Measurements from ENCODE around the gene CDC16.
"Not testable (repeated sequence)": the region's sequence is repeated elsewhere in the genome, so short reads cannot be mapped to it uniquely, and the experiment has no call there.

The CDC16 gene

DNA sequence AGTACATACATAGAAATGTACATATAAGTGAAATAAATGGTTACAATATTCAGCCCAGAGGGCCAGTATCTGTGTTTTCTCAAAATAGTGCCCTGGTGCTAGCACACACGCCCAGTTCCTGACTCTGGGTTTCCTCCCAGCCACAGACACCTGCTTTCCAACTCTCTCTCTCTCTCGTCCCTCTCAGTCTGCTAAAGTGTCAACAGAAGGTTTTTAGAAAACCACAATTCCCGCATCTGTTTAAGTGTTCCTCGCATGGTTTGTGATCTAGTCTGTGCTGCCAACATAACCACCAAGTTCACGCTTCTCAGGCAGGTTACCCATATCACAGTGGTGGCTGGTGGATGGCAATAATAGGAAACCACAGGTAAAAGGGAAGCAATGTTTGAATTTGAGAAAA is 28.9 kb downstream of the CDC16 start:
- H2BK12ac ChIP-seq (ENCODE audit: low read length): no peak overlapping the region
- DNase-seq: no peak
- no peak overlapping the region for H3K4me2 ChIP-seq (ENCODE audit: low read length)
- H3K36me3 ChIP-seq (ENCODE audit: control insufficient read depth in 1 of 2, insufficient read depth in 2 of 2, low read length in 2 of 2): peaks cover 41 to 66% of the 10 kb centered on the region in 2 experiments
- no peak overlapping the region for H4K8ac ChIP-seq (ENCODE audit: low read depth, low read length)
- no peak overlapping the region for H3K23ac ChIP-seq (ENCODE audit: low read length)
- no peaks in the 10 kb centered on the region for H3K79me2 ChIP-seq (ENCODE audit: control insufficient read depth, insufficient read depth, low read length, poor library complexity)
- H3K27me3 ChIP-seq (ENCODE audit: insufficient read depth, low read length): no peaks in the 10 kb centered on the region
- no peaks in the 10 kb centered on the region for H3K9me3 ChIP-seq (ENCODE audit: insufficient read depth, low read depth, low read length)
- no peak overlapping the region for H3K4me3 ChIP-seq (ENCODE audit: low read depth, low read length)
- H2BK5ac ChIP-seq (ENCODE audit: low read depth, low read length, poor library complexity): no peak overlapping the region
- no peak overlapping the region for H2AK5ac ChIP-seq (ENCODE audit: low read length)
- no peak overlapping the region for H2BK120ac ChIP-seq (ENCODE audit: insufficient read depth, low read length, poor library complexity)
- no peak overlapping the region for H3K18ac ChIP-seq (ENCODE audit: low read length)
- no peak overlapping the region for H4K91ac ChIP-seq (ENCODE audit: low read depth, low read length)
- H4K12ac ChIP-seq (ENCODE audit: low read depth, low read length): no peak overlapping the region
- no peak overlapping the region for H3K4ac ChIP-seq (ENCODE audit: low read depth, low read length)
- no peak overlapping the region for H2AFZ ChIP-seq (ENCODE audit: insufficient read depth, low read length, poor library complexity)
- H3K27ac ChIP-seq (ENCODE audit: low read depth, low read length): no peak overlapping the region
- no peaks in the 10 kb centered on the region for H3K79me1 ChIP-seq (ENCODE audit: low read length)
- H3K14ac ChIP-seq (ENCODE audit: low read length): no peak overlapping the region
- no peak overlapping the region for H3K9ac ChIP-seq (ENCODE audit: low read length)
- no CpG with 5 or more reads among the region's 5 CpGs for WGBS (ENCODE audit: extremely low coverage, insufficient coverage, insufficient read length)
- H3K4me1 ChIP-seq (ENCODE audit: control insufficient read depth in 1 of 2, insufficient read depth in 2 of 2, low read length in 2 of 2): no peaks in the 10 kb centered on the region

DNA sequence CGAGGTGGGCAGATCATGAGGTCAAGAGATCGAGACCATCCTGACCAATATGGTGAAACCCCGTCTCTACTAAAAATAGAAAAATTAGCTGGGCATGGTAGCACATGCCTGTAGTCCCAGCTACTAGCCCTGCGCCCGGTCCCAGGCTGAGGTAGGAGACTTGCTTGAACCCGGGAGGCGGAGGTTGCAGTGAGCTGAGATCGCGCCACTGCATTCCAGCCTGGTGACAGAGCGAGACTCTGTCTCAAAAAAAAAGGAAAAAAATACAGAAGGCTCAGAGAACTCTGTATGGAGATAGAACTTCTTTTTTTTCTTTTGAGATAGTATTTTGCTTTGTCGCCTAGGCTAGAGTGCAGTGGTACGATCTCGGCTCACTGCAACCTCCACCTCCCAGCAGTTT is 29.6 kb downstream of the CDC16 start:
- DNase-seq; H2AK5ac ChIP-seq (ENCODE audit: low read length); H4K91ac ChIP-seq (ENCODE audit: low read depth, low read length); H3K79me1 ChIP-seq (ENCODE audit: low read length); H3K4me3 ChIP-seq (ENCODE audit: low read depth, low read length); H2BK120ac ChIP-seq (ENCODE audit: insufficient read depth, low read length, poor library complexity); H2AFZ ChIP-seq (ENCODE audit: insufficient read depth, low read length, poor library complexity); H3K9ac ChIP-seq (ENCODE audit: low read length); H3K27ac ChIP-seq (ENCODE audit: low read depth, low read length); H3K4me2 ChIP-seq (ENCODE audit: low read length); H4K8ac ChIP-seq (ENCODE audit: low read depth, low read length); H3K4ac ChIP-seq (ENCODE audit: low read depth, low read length); H3K79me2 ChIP-seq (ENCODE audit: control insufficient read depth, insufficient read depth, low read length, poor library complexity); H3K23ac ChIP-seq (ENCODE audit: low read length); H3K14ac ChIP-seq (ENCODE audit: low read length); H3K18ac ChIP-seq (ENCODE audit: low read length); H3K4me1 ChIP-seq (ENCODE audit: control insufficient read depth in 1 of 2, insufficient read depth in 2 of 2, low read length in 2 of 2); H4K12ac ChIP-seq (ENCODE audit: low read depth, low read length); H2BK12ac ChIP-seq (ENCODE audit: low read length); H3K9me3 ChIP-seq (ENCODE audit: insufficient read depth, low read depth, low read length); H2BK5ac ChIP-seq (ENCODE audit: low read depth, low read length, poor library complexity); H3K27me3 ChIP-seq (ENCODE audit: insufficient read depth, low read length): not testable (repeated sequence)
- WGBS (ENCODE audit: extremely low coverage, insufficient coverage, insufficient read length): no CpG with 5 or more reads among the region's 13 CpGs
- H3K36me3 ChIP-seq (ENCODE audit: control insufficient read depth in 1 of 2, insufficient read depth in 2 of 2, low read length in 2 of 2): peaks cover 40 to 70% of the 10 kb centered on the region in 2 experiments

DNA sequence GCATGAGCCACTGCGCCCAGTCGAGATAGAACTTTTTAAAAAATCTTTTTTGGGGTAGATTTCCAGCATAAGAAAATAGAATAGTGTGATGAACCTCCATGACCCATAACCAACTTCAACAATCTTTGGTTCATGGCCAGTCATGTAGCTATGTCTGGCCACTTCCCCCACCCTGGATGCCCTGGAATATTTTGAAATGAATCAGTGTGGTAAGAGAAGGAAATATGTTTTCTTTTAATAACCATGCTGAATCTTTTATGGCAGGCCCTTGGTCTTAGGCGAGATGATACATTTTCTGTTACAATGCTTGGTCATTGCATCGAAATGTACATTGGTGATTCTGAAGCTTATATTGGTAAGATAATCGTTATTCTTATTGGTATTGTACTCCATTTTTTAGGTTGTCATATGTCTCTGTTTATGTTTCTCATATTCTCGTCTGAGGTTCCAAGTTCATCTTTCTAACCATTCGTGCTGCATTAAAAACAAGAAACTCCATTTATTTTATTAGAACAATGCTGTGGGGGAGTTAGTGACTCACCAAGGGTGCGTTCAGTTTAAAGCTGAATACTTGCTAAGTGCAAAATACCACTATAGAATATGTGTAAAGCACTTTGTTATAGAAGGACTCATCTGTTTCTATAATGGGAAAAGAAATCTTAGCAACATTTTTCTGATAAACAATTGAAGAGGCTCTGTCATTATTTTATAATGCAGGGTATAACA is 30.4 kb downstream of the CDC16 start:
- Histone ChIP-seq H2BK12ac (ENCODE audit: low read length) (no peak overlapping the region), H4K91ac (ENCODE audit: low read depth, low read length) (no peak overlapping the region), H3K23ac (ENCODE audit: low read length) (no peak overlapping the region), H3K14ac (ENCODE audit: low read length) (no peak overlapping the region), H2BK120ac (ENCODE audit: insufficient read depth, low read length, poor library complexity) (no peak overlapping the region), H2BK5ac (ENCODE audit: low read depth, low read length, poor library complexity) (no peak overlapping the region), H3K4ac (ENCODE audit: low read depth, low read length) (no peak overlapping the region), H3K9me3 (ENCODE audit: insufficient read depth, low read depth, low read length) (no peaks in the 10 kb centered on the region), H4K12ac (ENCODE audit: low read depth, low read length) (no peak overlapping the region), H3K36me3 (ENCODE audit: control insufficient read depth in 1 of 2, insufficient read depth in 2 of 2, low read length in 2 of 2) (peaks cover 40 to 66% of the 10 kb centered on the region in 2 experiments), H3K4me2 (ENCODE audit: low read length) (no peak overlapping the region), H3K27me3 (ENCODE audit: insufficient read depth, low read length) (no peaks in the 10 kb centered on the region), H3K18ac (ENCODE audit: low read length) (no peak overlapping the region), H3K27ac (ENCODE audit: low read depth, low read length) (no peak overlapping the region), H3K4me3 (ENCODE audit: low read depth, low read length) (no peak overlapping the region), H4K8ac (ENCODE audit: low read depth, low read length) (no peak overlapping the region), H3K4me1 (ENCODE audit: control insufficient read depth in 1 of 2, insufficient read depth in 2 of 2, low read length in 2 of 2) (no peaks in the 10 kb centered on the region), H3K9ac (ENCODE audit: low read length) (no peak overlapping the region), H3K79me1 (ENCODE audit: low read length) (no peaks in the 10 kb centered on the region), H3K79me2 (ENCODE audit: control insufficient read depth, insufficient read depth, low read length, poor library complexity) (no peaks in the 10 kb centered on the region), H2AK5ac (ENCODE audit: low read length) (no peak overlapping the region), H2AFZ (ENCODE audit: insufficient read depth, low read length, poor library complexity) (no peak overlapping the region)
- DNase-seq: no peak
- WGBS (ENCODE audit: extremely low coverage, insufficient coverage, insufficient read length): no CpG with 5 or more reads among the region's 8 CpGs

DNA sequence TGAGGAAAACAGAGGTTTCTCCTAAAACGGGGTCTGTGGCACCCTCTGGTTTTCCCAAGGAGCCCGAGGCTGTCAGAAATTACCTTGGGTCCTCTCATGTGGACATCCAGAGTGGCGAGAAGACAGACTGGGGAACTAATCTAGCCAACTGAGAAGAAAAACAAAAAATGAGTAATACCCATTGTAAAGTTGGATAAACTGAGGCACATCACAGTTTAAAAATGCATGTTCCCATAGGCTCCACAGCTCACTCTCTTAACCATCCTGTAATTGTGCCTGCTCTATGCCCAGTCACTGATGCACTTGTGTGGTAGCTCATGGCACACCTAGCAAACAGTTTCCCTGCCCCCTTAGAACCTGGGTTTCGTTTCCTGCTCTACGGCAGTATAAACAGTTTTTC is 31.5 kb downstream of the CDC16 start:
- no CpG with 5 or more reads among the region's 5 CpGs for WGBS (ENCODE audit: extremely low coverage, insufficient coverage, insufficient read length)
- no peaks in the 10 kb centered on the region for H3K79me1 ChIP-seq (ENCODE audit: low read length)
- no peaks in the 10 kb centered on the region for H3K4me1 ChIP-seq (ENCODE audit: control insufficient read depth in 1 of 2, insufficient read depth in 2 of 2, low read length in 2 of 2)
- H3K4me3 ChIP-seq (ENCODE audit: low read depth, low read length): no peak overlapping the region
- no peaks in the 10 kb centered on the region for H3K79me2 ChIP-seq (ENCODE audit: control insufficient read depth, insufficient read depth, low read length, poor library complexity)
- no peaks in the 10 kb centered on the region for H3K9me3 ChIP-seq (ENCODE audit: insufficient read depth, low read depth, low read length)
- H2BK5ac ChIP-seq (ENCODE audit: low read depth, low read length, poor library complexity): no peak overlapping the region
- no peak overlapping the region for H3K18ac ChIP-seq (ENCODE audit: low read length)
- no peak overlapping the region for H3K4ac ChIP-seq (ENCODE audit: low read depth, low read length)
- no peak overlapping the region for H3K9ac ChIP-seq (ENCODE audit: low read length)
- no peaks in the 10 kb centered on the region for H3K27me3 ChIP-seq (ENCODE audit: insufficient read depth, low read length)
- H4K12ac ChIP-seq (ENCODE audit: low read depth, low read length): no peak overlapping the region
- H2BK12ac ChIP-seq (ENCODE audit: low read length): no peak overlapping the region
- H2AK5ac ChIP-seq (ENCODE audit: low read length): no peak overlapping the region
- no peak overlapping the region for H3K23ac ChIP-seq (ENCODE audit: low read length)
- no peak overlapping the region for H3K4me2 ChIP-seq (ENCODE audit: low read length)
- H4K8ac ChIP-seq (ENCODE audit: low read depth, low read length): no peak overlapping the region
- no peak overlapping the region for H4K91ac ChIP-seq (ENCODE audit: low read depth, low read length)
- no peak for DNase-seq
- H2BK120ac ChIP-seq (ENCODE audit: insufficient read depth, low read length, poor library complexity): no peak overlapping the region
- H2AFZ ChIP-seq (ENCODE audit: insufficient read depth, low read length, poor library complexity): no peak overlapping the region
- H3K14ac ChIP-seq (ENCODE audit: low read length): no peak overlapping the region
- H3K36me3 ChIP-seq (ENCODE audit: control insufficient read depth in 1 of 2, insufficient read depth in 2 of 2, low read length in 2 of 2): peaks cover 39 to 63% of the 10 kb centered on the region in 2 experiments
- H3K27ac ChIP-seq (ENCODE audit: low read depth, low read length): no peak overlapping the region

Data from trophoblast cell (in vitro differentiated cells and primary cell).